Neural crest cell (in vitro differentiated cells): ENCODE data around the gene RNF44. TPM values are rescaled to one million over a fixed set of nuclear protein-coding genes. Genes with fewer than 3 reads are reported as not detected.

Experiments used
- DNase-seq: peaks from one replicate; pipeline ENCODE4 v3.0.0; 2021; ENCODE audit warnings: low read depth, mixed read lengths, low spot score
- H3K27ac Mint-ChIP-seq: one replicate; pipeline ENCODE4 v1.8.0; 2021; ENCODE audit warnings: mild to moderate bottlenecking, mixed read lengths; ENCODE audit not compliant: unreplicated experiment
- H3K27me3 Mint-ChIP-seq: 2 replicates; pipeline ENCODE4 v1.8.0; 2021; ENCODE audit warnings: low read depth, mild to moderate bottlenecking, mixed read lengths
- H3K36me3 Mint-ChIP-seq: 2 replicates; pipeline ENCODE4 v1.8.0; 2021; ENCODE audit warnings: low read depth, mild to moderate bottlenecking, mixed read lengths
- H3K4me1 Mint-ChIP-seq: 2 replicates; pipeline ENCODE4 v1.8.0; 2021; ENCODE audit warnings: mixed read lengths
- H3K4me3 Mint-ChIP-seq: one replicate; pipeline ENCODE4 v1.8.0; 2021; ENCODE audit warnings: mild to moderate bottlenecking, mixed read lengths
- H3K9me3 Mint-ChIP-seq: 2 replicates; pipeline ENCODE4 v1.8.0; 2021; ENCODE audit warnings: mixed read lengths
- CTCF ChIP-seq: fragments of 200-600 bp; sonication (generic); conservative IDR thresholded peaks from 2 replicates; pipeline ENCODE4 v1.5.0; 2021; ENCODE audit warnings: antibody characterized with exemption, mild to moderate bottlenecking
- total RNA-seq: library from RNA; stranded (reverse); gene quantifications from 2 replicates; pipeline ENCODE4 v1.2.1, GENCODE V29; 2021

The RNF44 gene
- total RNA-seq, 1 donor from 2014 or later = 93.8 TPM

GRCh38 chr5:176485176-176485575 is 52.0 kb downstream of the RNF44 start:
- no peaks in the 10 kb centered on the region for H3K9me3 Mint-ChIP-seq
- H3K36me3 Mint-ChIP-seq = peaks cover 9% of the 10 kb centered on the region
- DNase-seq = no peak
- no peaks in the 10 kb centered on the region for H3K4me1 Mint-ChIP-seq
- no peak overlapping the region for H3K27ac Mint-ChIP-seq
- no peaks in the 10 kb centered on the region for H3K27me3 Mint-ChIP-seq
- no peak overlapping the region for H3K4me3 Mint-ChIP-seq
- no peak for TF ChIP-seq CTCF

GRCh38 chr5:176481711-176482110 is 55.5 kb downstream of the RNF44 start:
- Mint-ChIP-seq H3K9me3 (no peaks in the 10 kb centered on the region), H3K27ac (no peak overlapping the region), H3K27me3 (no peaks in the 10 kb centered on the region), H3K4me1 (no peaks in the 10 kb centered on the region), H3K4me3 (no peak overlapping the region), H3K36me3 (peaks cover 6% of the 10 kb centered on the region)
- no peak for TF ChIP-seq CTCF
- DNase-seq = no peak

Other genes starting within 250 kb of the RNF44 start
- gene KIAA1191, start 175.6 kb downstream of the RNF44 start, total RNA-seq = 112 and 118 TPM in 2 replicates
- gene ARL10, start 171.9 kb downstream of the RNF44 start, total RNA-seq = 37.2 and 40.0 TPM in 2 replicates
- 40.9 and 42.4 TPM in 2 replicates for gene NOP16, start 148.8 kb downstream of the RNF44 start, total RNA-seq
- 91.2 and 92.5 TPM in 2 replicates for gene HIGD2A, start 148.7 kb downstream of the RNF44 start, total RNA-seq
- gene CLTB, start 120.9 kb downstream of the RNF44 start, total RNA-seq = 31.6 and 36.0 TPM in 2 replicates
- 49.3 and 50.3 TPM in 2 replicates for gene FAF2, start 89.0 kb downstream of the RNF44 start, total RNA-seq
- not detected in 2 replicates for gene CDHR2, start 11.9 kb upstream of the RNF44 start, total RNA-seq
- gene GPRIN1, start 72.8 kb upstream of the RNF44 start, total RNA-seq = 35.9 and 39.0 TPM in 2 replicates
- gene SNCB, start 93.1 kb upstream of the RNF44 start, total RNA-seq = 0.40 and 0.96 TPM in 2 replicates
- not detected in 2 replicates for gene EIF4E1B, start 93.3 kb upstream of the RNF44 start, total RNA-seq
- 38.8 and 40.9 TPM in 2 replicates for gene TSPAN17, start 110.1 kb upstream of the RNF44 start, total RNA-seq